SKM-1 treated with dmso at 0.1 percent for 144 hours (cell line): ENCODE measurements around the gene TBC1D3B.
"Not testable (repeated sequence)": the region's sequence is repeated elsewhere in the genome, so short reads cannot be mapped to it uniquely, and the experiment has no call there.

Experiments used
- DNase-seq: peaks from one replicate; lab custom pipeline; 2025; ENCODE audit not compliant: unreplicated experiment; lab: John Stamatoyannopoulos, UW

Gene TBC1D3B

GRCh38 chr17:36176536-36176935 lies at the start of gene TBC1D3B:
Gene TBC1D3B (minus strand): TSS chr17:36176636. CDS start chr17:36175050, 1,586 bp downstream.
- not testable (repeated sequence) for DNase-seq

GRCh38 chr17:36222967-36223366 lies 46.5 kb upstream of the TBC1D3B start:
- not testable (repeated sequence) for DNase-seq

- DNase-seq, result not testable (repeated sequence)
These were observed 45.2 kb upstream of the TBC1D3B start for GRCh38 chr17:36221581-36222100.

DNA sequence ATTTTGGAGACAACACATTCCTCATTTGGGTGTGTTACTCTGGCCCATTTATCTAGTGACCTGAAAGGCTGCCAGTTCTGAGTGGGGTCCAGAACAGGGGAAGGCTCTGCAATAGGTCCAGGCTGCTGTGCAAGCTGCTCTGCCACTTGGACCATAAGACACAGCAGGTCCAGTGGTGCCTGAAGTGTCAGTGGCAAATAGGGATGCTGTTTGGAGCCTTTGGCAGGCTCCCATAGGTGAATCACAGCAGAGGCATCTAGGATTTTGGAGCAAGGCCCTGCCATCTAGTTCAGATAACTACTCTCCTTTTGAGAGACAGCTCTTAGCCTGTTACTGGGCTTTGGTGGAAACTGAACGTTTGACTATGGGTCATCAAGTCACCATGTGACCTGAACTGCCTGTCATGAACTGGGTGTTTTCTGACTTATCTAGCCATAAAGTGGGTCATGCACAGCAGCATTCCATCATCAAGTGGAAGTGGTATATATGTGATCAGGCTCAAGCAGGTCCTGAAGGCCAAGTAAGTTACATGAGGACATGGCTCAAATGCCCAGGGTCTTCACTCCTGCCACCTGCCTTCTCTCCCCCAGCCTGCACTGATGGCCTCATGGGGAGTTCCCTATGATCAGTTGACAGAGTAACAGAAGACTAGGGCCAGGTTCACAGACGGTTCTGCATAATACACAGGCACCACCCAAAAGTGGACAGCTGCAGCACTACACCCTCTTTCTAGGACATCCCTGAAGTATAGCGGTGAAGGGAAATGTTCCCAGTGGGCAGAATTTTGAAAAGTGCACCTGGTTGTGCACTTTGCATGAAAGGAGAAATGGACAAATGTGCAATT lies 44.5 kb upstream of the TBC1D3B start:
- DNase-seq, result not testable (repeated sequence)

GRCh38 chr17:36219556-36219955 lies 43.1 kb upstream of the TBC1D3B start:
- not testable (repeated sequence) for DNase-seq

GRCh38 chr17:36215406-36216308 lies 39.2 kb upstream of the TBC1D3B start:
- not testable (repeated sequence) for DNase-seq

DNA sequence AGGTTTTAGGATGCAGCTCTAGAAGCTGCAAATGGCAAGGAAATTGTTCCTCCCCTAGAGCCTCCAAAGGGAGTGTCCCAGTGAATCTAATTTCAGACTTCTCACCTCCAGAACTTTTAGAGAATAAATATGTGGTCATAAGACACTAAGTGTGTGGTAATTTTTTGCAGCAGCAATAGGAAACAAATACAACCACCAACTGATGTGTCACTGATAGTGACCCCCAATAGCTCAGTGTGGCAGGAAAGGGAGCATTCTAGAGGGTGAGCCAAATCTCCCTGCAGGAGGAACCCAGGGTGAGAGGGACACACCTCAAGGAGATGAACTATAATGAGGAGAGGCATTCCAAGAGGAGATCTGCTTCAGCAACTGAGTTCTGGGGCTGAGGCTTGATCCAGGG lies 38.5 kb upstream of the TBC1D3B start:
- DNase-seq, result no peak

GRCh38 chr17:36213695-36214094 lies 37.3 kb upstream of the TBC1D3B start:
- no peak for DNase-seq

GRCh38 chr17:36212966-36213365 lies 36.5 kb upstream of the TBC1D3B start:
- DNase-seq, result peak; percentile 95

DNA sequence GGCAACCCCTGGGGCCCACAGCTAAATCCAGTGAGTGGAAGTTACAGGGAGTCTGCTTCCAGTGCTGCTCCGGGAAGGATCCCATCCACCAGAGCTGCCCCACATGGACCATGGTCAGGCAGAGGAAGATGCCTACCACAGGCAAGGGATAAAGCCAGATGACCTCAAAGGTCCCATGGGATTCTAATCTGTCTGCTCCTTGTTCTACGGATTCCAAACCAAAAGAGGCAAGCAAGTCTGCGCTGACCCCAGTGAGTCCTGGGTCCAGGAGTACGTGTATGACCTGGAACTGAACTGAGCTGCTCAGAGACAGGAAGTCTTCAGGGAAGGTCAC lies 35.8 kb upstream of the TBC1D3B start:
- no peak for DNase-seq

DNA sequence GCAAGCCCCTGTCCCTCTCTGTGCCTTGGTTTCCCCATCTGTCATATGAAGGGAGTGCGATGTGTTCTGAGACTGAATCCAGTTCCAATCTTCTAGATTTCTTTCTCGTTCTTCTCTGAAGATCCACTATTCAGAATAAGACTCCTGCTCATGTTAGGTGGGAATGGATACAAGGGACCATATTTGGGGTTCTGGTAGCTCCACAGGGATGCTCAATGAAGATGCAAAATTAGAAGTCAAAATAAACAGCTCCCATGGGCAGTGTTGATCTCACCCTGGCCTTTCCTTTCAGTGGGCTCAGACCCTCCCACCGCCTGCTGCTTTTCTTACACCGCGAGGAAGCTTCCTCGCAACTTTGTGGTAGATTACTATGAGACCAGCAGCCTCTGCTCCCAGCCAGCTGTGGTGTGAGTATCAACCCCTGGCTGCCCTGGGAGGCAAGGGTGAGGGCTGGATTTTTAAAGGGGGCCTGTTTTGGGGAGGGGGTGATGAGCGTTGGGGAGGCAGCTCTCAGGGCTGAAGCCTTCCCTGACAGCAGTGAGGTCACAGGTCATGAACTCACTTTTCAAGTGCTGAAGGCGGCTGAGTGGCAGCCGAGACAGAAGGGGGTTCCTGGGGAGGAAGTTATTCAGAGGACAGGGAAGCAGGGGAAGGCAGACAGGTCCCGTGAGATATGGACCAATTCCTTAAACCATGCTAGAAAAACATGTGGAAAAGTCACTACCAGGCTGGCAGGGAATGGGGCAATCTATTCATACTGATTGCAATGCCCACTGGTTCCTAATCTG lies 35.2 kb upstream of the TBC1D3B start:
- DNase-seq, result not testable (repeated sequence)

DNA sequence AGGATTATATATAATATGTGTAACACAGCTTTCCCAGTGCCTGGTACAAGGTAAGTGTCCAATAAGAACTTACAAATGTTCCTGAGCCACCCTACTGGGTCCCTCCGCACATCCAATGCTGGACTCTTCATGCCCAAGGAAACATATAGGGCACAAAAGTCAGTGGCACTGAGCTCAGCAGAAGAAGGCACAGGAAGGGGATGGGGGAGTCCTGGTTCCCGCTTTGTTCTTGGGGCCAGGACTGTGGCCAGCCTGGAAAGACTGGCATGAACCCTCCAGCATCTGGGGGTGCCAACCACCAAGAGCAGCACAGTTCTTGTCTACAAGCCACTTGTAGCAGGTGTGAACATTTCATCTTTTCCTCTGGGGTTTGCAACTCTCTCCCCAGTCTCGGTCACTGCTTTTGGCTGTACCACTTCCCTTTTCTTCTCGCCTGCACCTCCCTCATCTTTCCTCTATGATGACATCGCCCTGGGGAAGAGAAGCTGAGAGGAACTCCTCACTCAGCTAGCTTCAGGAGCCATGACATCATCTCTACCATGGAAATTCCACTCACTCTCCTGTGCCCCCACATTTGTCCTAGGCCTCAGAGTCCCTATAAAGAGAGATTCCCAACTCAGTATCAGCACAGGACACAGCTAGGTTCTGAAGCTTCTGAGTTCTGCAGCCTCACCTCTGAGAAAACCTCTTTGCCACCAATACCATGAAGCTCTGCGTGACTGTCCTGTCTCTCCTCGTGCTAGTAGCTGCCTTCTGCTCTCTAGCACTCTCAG lies 34.2 kb upstream of the TBC1D3B start, which contains the start of gene CCL4L2:
Gene CCL4L2, plus strand, starts transcription at position 625 of the 773 bp plus-strand sequence.
- DNase-seq, result peak; percentile 99

- DNase-seq, result no peak
These were observed 33.1 kb upstream of the TBC1D3B start for GRCh38 chr17:36209575-36209974.

GRCh38 chr17:36207383-36207782 lies 30.9 kb upstream of the TBC1D3B start:
- not testable (repeated sequence) for DNase-seq

- not testable (repeated sequence) for DNase-seq
These were observed 30.0 kb upstream of the TBC1D3B start for GRCh38 chr17:36206486-36206821.

DNA sequence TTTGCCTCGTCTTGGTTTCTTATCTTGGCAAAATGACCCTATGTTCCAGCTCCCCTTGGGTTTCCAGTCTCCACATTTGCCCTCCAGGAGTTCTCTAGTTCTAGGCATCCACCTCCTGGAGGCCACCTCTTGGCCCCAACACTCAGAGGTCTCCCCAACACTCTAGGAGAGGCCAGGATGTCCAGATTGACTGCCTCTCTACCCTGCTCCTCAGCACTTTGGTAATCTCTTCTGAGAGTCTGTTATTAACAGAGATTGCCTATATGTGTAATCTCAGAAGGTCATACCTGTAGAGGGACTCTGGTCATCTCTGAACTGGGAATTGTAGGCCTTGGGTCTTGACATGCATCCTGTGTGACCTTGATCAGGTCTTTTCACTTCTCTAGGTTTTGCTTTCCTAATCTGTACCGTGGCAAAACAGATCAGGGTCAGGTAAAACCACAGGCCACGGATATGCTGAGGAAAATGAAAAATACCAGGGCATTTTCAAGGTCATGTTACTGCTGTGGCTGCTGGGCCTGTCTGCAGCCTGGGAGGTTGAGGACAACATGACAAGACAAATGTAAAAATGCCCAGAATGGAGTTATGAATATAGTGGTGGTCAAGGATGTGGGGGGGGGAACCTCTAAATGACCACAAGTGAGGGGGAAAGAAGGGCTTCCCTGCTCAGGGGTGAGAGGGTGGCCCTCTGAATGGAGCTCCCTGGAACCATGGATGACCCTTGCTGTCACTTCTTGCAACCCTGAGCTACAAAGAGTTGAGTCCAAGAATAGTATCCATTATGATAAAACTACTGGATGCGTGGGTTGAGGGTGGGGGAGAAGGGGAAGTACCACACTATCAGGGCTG lies 29.4 kb upstream of the TBC1D3B start:
- DNase-seq, result no peak

DNA sequence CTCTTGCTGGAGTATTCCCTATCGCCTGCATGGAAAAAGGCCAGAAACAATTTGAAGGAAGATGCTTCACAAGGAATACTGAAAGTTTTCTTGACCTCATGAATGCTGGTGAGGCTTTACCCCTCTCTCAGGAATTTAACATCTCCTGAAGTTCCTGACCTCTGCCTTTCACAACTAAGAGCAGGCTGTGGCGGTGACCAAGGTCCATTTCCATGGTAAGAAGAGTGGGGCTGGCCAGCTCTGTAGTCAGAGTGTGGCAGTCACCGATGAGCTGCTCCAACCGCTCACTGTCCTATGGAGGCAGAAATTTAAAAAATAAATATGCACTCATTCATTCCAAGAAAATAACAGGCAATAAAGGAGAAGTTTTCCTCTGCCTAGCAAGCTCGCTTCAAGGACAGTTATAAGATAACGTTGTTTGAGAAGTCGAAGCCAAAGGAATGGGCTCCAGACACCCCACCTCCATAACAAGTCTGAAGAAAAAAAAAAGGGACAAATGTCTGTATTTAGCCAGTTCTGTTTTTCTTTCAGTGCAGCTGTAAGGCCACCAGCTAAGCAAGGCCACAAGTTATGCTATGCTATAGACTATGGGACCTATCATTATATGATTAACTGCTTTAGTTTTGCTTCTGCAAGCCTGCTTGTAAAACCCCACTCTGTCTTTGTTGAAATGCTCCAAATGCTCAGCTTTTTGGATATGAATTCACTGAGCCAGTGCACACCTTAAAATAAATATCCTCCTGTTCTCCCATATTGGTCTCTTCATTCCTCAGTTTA lies 28.5 kb upstream of the TBC1D3B start:
- no peak for DNase-seq

DNA sequence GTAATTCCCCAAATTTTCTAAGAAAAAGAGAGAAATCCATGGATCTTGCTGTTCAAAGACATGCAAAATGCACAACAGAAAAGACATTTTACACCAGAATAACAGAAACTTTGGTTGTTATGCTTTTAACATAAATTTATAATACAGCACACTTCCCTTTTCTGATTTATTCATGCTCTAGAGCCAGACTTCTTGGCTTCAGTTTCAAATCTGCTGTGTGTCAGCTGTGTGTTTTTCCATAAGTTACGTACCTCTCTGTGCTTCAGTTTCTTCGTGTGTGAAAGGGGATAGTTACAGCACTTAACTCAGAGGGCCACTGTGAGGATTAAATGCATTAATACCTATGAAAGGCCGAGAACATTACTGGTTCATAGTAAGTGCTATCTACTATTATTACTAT lies 26.9 kb upstream of the TBC1D3B start:
- no peak for DNase-seq
